GM12872 (cell line): Measurements from ENCODE around the gene EFCAB6.

ENCODE experiments used
- CTCF ChIP-seq: IDR thresholded peaks from 3 replicates; pipeline ENCODE4 v1.5.1; 2011; ENCODE audit warnings: low read depth, mild to moderate bottlenecking, low read length, moderate library complexity; ENCODE audit not compliant: insufficient read depth

The EFCAB6 gene

GRCh38 chr22:43652845-43653244, 159.3 kb downstream of the EFCAB6 start:
- TF ChIP-seq CTCF, result no peak

- TF ChIP-seq CTCF, result no peak
These were observed 168.7 kb downstream of the EFCAB6 start for GRCh38 chr22:43643387-43643786.

GRCh38 chr22:43642319-43643206, 169.5 kb downstream of the EFCAB6 start:
- TF ChIP-seq CTCF, result no peak

- no peak for TF ChIP-seq CTCF
These were observed 172.7 kb downstream of the EFCAB6 start for GRCh38 chr22:43639228-43639948.

GRCh38 chr22:43637275-43638260, 174.5 kb downstream of the EFCAB6 start:
- TF ChIP-seq CTCF, result no peak

- TF ChIP-seq CTCF, result no peak
These were observed 176.0 kb downstream of the EFCAB6 start for GRCh38 chr22:43636086-43636485.

- TF ChIP-seq CTCF, result no peak
These were observed 177.0 kb downstream of the EFCAB6 start for GRCh38 chr22:43635101-43635500.
